Fibroblast of lung (primary cell): ENCODE results near the gene FHAD1. TPM values are rescaled to one million over a fixed set of nuclear protein-coding genes. Genes with fewer than 3 reads are reported as not detected.

ENCODE experiments used
- DNase-seq, 2 donors: peaks; one replicate each; pipeline versions ENCODE4 v3.0.0 to v3.0.0-alpha.2; 2010; ENCODE audit warnings: low read depth in 2 of 2
- H2AFZ ChIP-seq: 2 replicates; pipeline ENCODE4 v1.5.1; 2012; ENCODE audit warnings: low read length, control low read depth, inconsistent platforms
- H3K27ac ChIP-seq: 2 replicates; pipeline ENCODE4 v1.5.1; 2011; ENCODE audit warnings: low read length, control low read depth; ENCODE audit not compliant: insufficient read depth
- H3K27me3 ChIP-seq: 2 replicates; pipeline ENCODE4 v1.5.1; 2011; ENCODE audit warnings: mild to moderate bottlenecking, low read length; ENCODE audit not compliant: control insufficient read depth, insufficient read depth
- H3K36me3 ChIP-seq: 2 replicates; pipeline ENCODE4 v1.5.1; 2011; ENCODE audit warnings: low read length; ENCODE audit not compliant: control insufficient read depth, insufficient read depth
- H3K4me1 ChIP-seq: 2 replicates; pipeline ENCODE4 v1.5.1; 2011; ENCODE audit warnings: low read length; ENCODE audit not compliant: control insufficient read depth, insufficient read depth; ENCODE audit errors: extremely low read depth
- H3K4me2 ChIP-seq: 2 replicates; pipeline ENCODE4 v1.5.1; 2011; ENCODE audit warnings: low read length, control low read depth; ENCODE audit not compliant: insufficient read depth; ENCODE audit errors: extremely low read depth
- H3K4me3 ChIP-seq, 4 experiments: fragments of 200-600 bp in 1 of 4; sonication (generic) in 1 of 4; replicated peaks in 1 of 4; 2 replicates each; pipeline ENCODE4 v1.5.1; 2011 to 2016; ENCODE audit warnings: low read length in 4 of 4, low read depth in 3 of 4, mild to moderate bottlenecking in 3 of 4, control low read depth in 2 of 4, inconsistent platforms in 1 of 4, mixed read lengths in 1 of 4; ENCODE audit not compliant: insufficient read depth in 1 of 4; ENCODE audit errors: control extremely low read depth in 1 of 4
- H3K79me2 ChIP-seq: 2 replicates; pipeline ENCODE4 v1.5.1; 2012; ENCODE audit warnings: mild to moderate bottlenecking, low read length, inconsistent platforms; ENCODE audit not compliant: control insufficient read depth, insufficient read depth
- H3K9ac ChIP-seq: 2 replicates; pipeline ENCODE4 v1.5.1; 2011; ENCODE audit warnings: mild to moderate bottlenecking, low read length, control low read depth; ENCODE audit not compliant: insufficient read depth
- H3K9me3 ChIP-seq: 2 replicates; pipeline ENCODE4 v1.5.1; 2012; ENCODE audit warnings: low read depth, low read length; ENCODE audit not compliant: control insufficient read depth, insufficient read depth
- H4K20me1 ChIP-seq: 2 replicates; pipeline ENCODE4 v1.5.1; 2011; ENCODE audit warnings: low read length; ENCODE audit not compliant: control insufficient read depth, insufficient read depth; ENCODE audit errors: extremely low read depth
- EZH2 ChIP-seq: IDR thresholded peaks from 2 replicates; pipeline ENCODE4 v1.5.1; 2012; ENCODE audit warnings: low read length, control low read depth, mild to moderate bottlenecking; ENCODE audit errors: missing control alignments
- polyA plus RNA-seq, 2 donors: library from polyadenylated mRNA; depleted of rRNA in 1 of 2; stranded (reverse) in 1 of 2; unstranded in 1 of 2; fragments of >200 nt; gene quantifications; 2 replicates each; pipeline ENCODE4 v1.2.1, GENCODE V29; 2011 to 2012; ENCODE audit warnings: missing spikeins in 1 of 2
- total RNA-seq: library from RNA; depleted of rRNA; stranded (reverse); fragments of >200 nt; gene quantifications from 2 replicates; pipeline ENCODE4 v1.2.1, GENCODE V29; 2014
- TF ChIP-seq, protein P1 (sequence below), 2 donors: IDR thresholded peaks in 1 of 2; conservative IDR thresholded peaks in 1 of 2; 1 replicate in 1 of 2; 2 replicates in 1 of 2; pipeline ENCODE4 v1.5.1; 2011 to 2012; ENCODE audit warnings: low read length in 2 of 2, control low read depth in 1 of 2, inconsistent platforms in 1 of 2, low read depth in 1 of 2, mild to moderate bottlenecking in 1 of 2

The FHAD1 gene
- total and polyA plus RNA-seq, 2 donors (not counting 1 experiment from before 2014, with no cell fraction given): 0.09 to 0.66 TPM

DNA sequence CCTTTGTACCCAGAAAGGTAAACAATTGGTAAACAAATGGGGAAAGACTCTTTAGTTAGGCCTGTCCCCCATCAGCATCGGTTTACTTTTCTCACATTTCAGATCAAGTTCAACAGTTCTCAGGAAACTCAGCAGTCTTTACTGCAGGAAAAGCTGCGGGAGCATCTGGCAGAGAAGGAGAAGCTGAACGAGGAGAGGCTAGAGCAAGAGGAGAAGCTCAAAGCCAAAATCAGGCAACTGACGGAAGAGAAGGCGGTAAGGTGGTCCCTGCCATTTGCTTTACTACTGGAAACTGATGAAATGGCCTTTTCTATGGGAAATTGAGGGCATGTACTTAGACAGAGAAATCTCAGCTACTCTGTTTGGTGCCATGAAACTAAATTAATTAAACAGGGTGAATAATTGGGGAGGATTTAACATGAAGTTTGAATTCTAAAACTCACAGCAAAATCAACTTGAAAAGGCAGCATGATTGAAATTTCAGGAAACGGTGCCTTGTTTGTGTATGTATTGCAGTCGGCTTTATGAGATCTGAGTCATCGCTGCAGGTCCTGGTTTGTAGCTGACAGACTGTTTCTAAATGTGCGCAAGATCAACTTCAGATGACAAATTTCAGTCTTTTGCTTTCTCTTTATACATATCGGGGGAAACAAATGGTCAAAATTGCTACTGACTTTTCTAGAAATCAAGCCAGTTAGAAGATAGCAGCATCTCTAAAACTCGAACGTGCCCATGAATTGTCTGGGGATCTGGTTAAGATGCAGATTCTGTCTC, 94.8 kb downstream of the FHAD1 start:
- Histone ChIP-seq H4K20me1 (no peaks in the 10 kb centered on the region), H3K27me3 (no peaks in the 10 kb centered on the region), H3K36me3 (no peaks in the 10 kb centered on the region), H3K27ac (no peak overlapping the region), H3K79me2 (no peaks in the 10 kb centered on the region), H3K4me1 (peaks cover 16% of the 10 kb centered on the region), H3K9me3 (no peaks in the 10 kb centered on the region), H3K4me2 (no peak overlapping the region), H3K4me3 (no peak overlapping the region), H3K9ac (no peak overlapping the region), H2AFZ (no peak overlapping the region)
- no peak for TF ChIP-seq EZH2
- TF ChIP-seq, protein P1, sequence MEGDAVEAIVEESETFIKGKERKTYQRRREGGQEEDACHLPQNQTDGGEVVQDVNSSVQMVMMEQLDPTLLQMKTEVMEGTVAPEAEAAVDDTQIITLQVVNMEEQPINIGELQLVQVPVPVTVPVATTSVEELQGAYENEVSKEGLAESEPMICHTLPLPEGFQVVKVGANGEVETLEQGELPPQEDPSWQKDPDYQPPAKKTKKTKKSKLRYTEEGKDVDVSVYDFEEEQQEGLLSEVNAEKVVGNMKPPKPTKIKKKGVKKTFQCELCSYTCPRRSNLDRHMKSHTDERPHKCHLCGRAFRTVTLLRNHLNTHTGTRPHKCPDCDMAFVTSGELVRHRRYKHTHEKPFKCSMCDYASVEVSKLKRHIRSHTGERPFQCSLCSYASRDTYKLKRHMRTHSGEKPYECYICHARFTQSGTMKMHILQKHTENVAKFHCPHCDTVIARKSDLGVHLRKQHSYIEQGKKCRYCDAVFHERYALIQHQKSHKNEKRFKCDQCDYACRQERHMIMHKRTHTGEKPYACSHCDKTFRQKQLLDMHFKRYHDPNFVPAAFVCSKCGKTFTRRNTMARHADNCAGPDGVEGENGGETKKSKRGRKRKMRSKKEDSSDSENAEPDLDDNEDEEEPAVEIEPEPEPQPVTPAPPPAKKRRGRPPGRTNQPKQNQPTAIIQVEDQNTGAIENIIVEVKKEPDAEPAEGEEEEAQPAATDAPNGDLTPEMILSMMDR (conservative IDR thresholded peaks at IDR 0.05 in 1 of 2, IDR thresholded peaks at IDR 0.05 in 1 of 2; ENCODE audit: low read depth in 1 of 2, low read length in 2 of 2): no peak
- DNase-seq: peak; percentile 72 to 74

DNA sequence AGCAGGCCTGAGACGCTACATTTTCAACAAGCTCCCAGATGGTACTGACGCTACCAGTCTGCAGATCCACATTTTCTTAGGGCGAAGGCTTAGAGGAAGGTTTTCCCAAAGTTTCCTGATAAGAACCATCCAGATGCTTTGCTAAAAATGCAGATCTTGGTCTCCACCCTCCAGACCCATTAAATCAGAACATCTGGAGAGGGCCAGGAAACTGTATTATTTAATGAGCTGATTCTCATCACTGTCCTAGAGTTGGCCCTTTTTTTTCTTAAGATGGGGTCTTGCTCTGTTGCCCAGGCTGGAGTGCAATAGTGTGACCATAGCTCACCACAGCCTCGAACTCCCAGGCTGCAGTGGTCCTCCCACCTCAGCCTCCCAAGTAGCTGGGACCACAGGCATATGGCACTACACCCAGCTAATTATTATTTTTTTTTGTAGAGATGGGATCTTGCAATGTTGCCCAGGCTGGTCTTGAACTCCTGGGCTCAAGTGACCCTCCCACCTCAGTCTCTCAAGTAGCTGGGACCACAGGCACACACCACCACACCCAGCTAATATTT, 95.5 kb downstream of the FHAD1 start:
- Histone ChIP-seq H3K9me3 (no peaks in the 10 kb centered on the region), H3K36me3 (no peaks in the 10 kb centered on the region), H3K27ac (no peak overlapping the region), H3K27me3 (no peaks in the 10 kb centered on the region), H4K20me1 (no peaks in the 10 kb centered on the region), H2AFZ (no peak overlapping the region), H3K79me2 (no peaks in the 10 kb centered on the region), H3K4me2 (no peak overlapping the region), H3K4me3 (no peak overlapping the region), H3K4me1 (peaks cover 10% of the 10 kb centered on the region), H3K9ac (no peak overlapping the region)
- DNase-seq: no peak
- TF ChIP-seq EZH2: no peak
- TF ChIP-seq, protein P1 (conservative IDR thresholded peaks at IDR 0.05 in 1 of 2, IDR thresholded peaks at IDR 0.05 in 1 of 2; ENCODE audit: low read depth in 1 of 2, low read length in 2 of 2): no peak

DNA sequence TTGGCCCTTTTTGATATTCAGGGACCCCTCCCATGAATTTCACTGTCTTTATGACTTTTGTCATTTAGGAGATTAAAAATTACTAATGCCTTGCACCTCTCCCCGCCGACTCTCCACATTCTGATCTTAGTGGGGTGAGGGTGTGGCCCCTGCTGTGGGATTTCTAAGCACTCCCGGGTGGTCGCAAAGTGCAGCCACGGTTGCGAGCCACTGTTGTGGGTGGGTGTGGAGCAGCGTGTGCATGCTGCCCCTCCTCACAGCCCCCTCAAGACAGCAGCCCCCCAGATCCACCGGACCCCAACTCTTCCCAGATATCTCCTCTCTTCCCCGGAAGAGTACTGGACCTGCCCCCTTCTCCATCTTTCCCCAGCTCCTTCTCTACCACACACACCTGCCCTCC, 96.1 kb downstream of the FHAD1 start:
- Histone ChIP-seq H2AFZ (no peak overlapping the region), H3K9me3 (no peaks in the 10 kb centered on the region), H3K27me3 (no peaks in the 10 kb centered on the region), H3K79me2 (no peaks in the 10 kb centered on the region), H3K27ac (no peak overlapping the region), H3K4me3 (no peak overlapping the region), H3K36me3 (no peaks in the 10 kb centered on the region), H3K9ac (no peak overlapping the region), H3K4me2 (no peak overlapping the region), H3K4me1 (peaks cover 5% of the 10 kb centered on the region), H4K20me1 (no peaks in the 10 kb centered on the region)
- TF ChIP-seq, protein P1 (conservative IDR thresholded peaks at IDR 0.05 in 1 of 2, IDR thresholded peaks at IDR 0.05 in 1 of 2; ENCODE audit: low read depth in 1 of 2, low read length in 2 of 2): no peak
- TF ChIP-seq EZH2: no peak
- no peak for DNase-seq
